Measurements from ENCODE around the gene GGACT.
A peak's percentile ranks its signal among the peaks of the same experiment; 100 is the strongest.

The GGACT gene

GRCh38 chr13:100549316-100549715 is 39.3 kb downstream of the GGACT start:
- peak in 6 of 56 donors; percentile 5 to 18 (median 14) for DNase-seq

GRCh38 chr13:100547791-100548201 is 40.8 kb downstream of the GGACT start:
- DNase-seq = peak in 1 of 56 donors; percentile 9

- no peak for DNase-seq
Measured at GRCh38 chr13:100546713-100547405, 41.7 kb downstream of the GGACT start.

GRCh38 chr13:100545684-100546061 is 42.9 kb downstream of the GGACT start:
- DNase-seq = no peak

GRCh38 chr13:100544866-100545683 is 43.5 kb downstream of the GGACT start:
- DNase-seq = peak in 18 of 56 donors; percentile 9 to 63 (median 28)

GRCh38 chr13:100543872-100544602 is 44.6 kb downstream of the GGACT start:
- DNase-seq = no peak

- no peak for DNase-seq
Measured at GRCh38 chr13:100542826-100543156, 45.8 kb downstream of the GGACT start.

- no peak for DNase-seq
Measured at GRCh38 chr13:100541897-100542825, 46.4 kb downstream of the GGACT start.

- DNase-seq = no peak
Measured at GRCh38 chr13:100540621-100541020, 48.0 kb downstream of the GGACT start.

GRCh38 chr13:100537951-100538462 is 50.6 kb downstream of the GGACT start:
- no peak for DNase-seq

- DNase-seq = no peak
Measured at GRCh38 chr13:100537486-100537885, 51.1 kb downstream of the GGACT start.

- DNase-seq = no peak
Measured at GRCh38 chr13:100536643-100537180, 51.9 kb downstream of the GGACT start.

- DNase-seq = no peak
Measured at GRCh38 chr13:100535426-100536135, 53.0 kb downstream of the GGACT start.

- DNase-seq = no peak
Measured at GRCh38 chr13:100534911-100535310, 53.7 kb downstream of the GGACT start.

- DNase-seq = no peak
Measured at GRCh38 chr13:100534147-100534843, 54.3 kb downstream of the GGACT start.

- no peak for DNase-seq
Measured at GRCh38 chr13:100533588-100534041, 55.0 kb downstream of the GGACT start.

GRCh38 chr13:100532836-100533435 is 55.7 kb downstream of the GGACT start:
- DNase-seq = no peak

GRCh38 chr13:100532090-100532766 is 56.4 kb downstream of the GGACT start:
- DNase-seq = no peak
